SU-DHL-6 (cell line): ENCODE data around the gene MSH3.

Source experiments
- H2AFZ ChIP-seq: fragments of 200-600 bp; sonication (generic); 2 replicates; pipeline ENCODE4 v1.6.1; 2014; ENCODE audit warnings: low read depth, mild to moderate bottlenecking, moderate library complexity, mixed read lengths, antibody characterized with exemption, low read length; ENCODE audit not compliant: severe bottlenecking
- H3F3A ChIP-seq: fragments of 200-600 bp; shearing (Covaris generic); 2 replicates; pipeline ENCODE4 v1.6.0; 2016; ENCODE audit warnings: antibody characterized with exemption, mild to moderate bottlenecking; ENCODE audit not compliant: insufficient read depth
- H3K27ac ChIP-seq: fragments of 200-600 bp; sonication (generic); 2 replicates; pipeline ENCODE4 v1.5.1; 2016; ENCODE audit warnings: low read depth, mild to moderate bottlenecking, low read length, moderate library complexity, mixed read lengths
- H3K27me3 ChIP-seq: fragments of 200-600 bp; sonication (generic), shearing (Covaris generic); 2 replicates; pipeline ENCODE4 v1.6.0; 2014; ENCODE audit warnings: mild to moderate bottlenecking, low read length
- H3K36me3 ChIP-seq: fragments of 200-600 bp; sonication (generic); 2 replicates; pipeline ENCODE4 v1.6.1; 2014; ENCODE audit warnings: mild to moderate bottlenecking, low read length, mixed read lengths
- H3K4me2 ChIP-seq: fragments of 300-600, 200-600 bp; shearing (Covaris generic), sonication (generic); 2 replicates; pipeline ENCODE4 v1.6.0; 2014; ENCODE audit warnings: low read length, low read depth, mild to moderate bottlenecking; ENCODE audit not compliant: poor library complexity, severe bottlenecking
- H3K4me3 ChIP-seq: fragments of 200-600 bp; sonication (generic); 2 replicates; pipeline ENCODE4 v1.5.1; 2014; ENCODE audit warnings: antibody characterized with exemption, low read length, mild to moderate bottlenecking, mixed read lengths; ENCODE audit not compliant: insufficient read depth, poor library complexity, severe bottlenecking
- H3K79me2 ChIP-seq: fragments of 200-600 bp; sonication (generic); 2 replicates; pipeline ENCODE4 v1.6.1; 2014; ENCODE audit warnings: mild to moderate bottlenecking, low read length, moderate library complexity; ENCODE audit not compliant: insufficient read depth
- H3K9ac ChIP-seq: fragments of 200-600 bp; sonication (generic); 2 replicates; pipeline ENCODE4 v1.7.0; 2014; ENCODE audit warnings: mild to moderate bottlenecking, low read length
- H3K9me2 ChIP-seq: fragments of 200-600 bp; sonication (generic); replicated peaks from 2 replicates; pipeline ENCODE4 v1.6.1; 2014; ENCODE audit warnings: low read length; ENCODE audit not compliant: insufficient read depth
- H3K9me3 ChIP-seq: fragments of 200-600 bp; sonication (generic); 2 replicates; pipeline ENCODE4 v1.6.1; 2014; ENCODE audit warnings: low read length, mixed read lengths; ENCODE audit not compliant: insufficient read depth
- H4K20me1 ChIP-seq: fragments of 200-600 bp; sonication (generic); 2 replicates; pipeline ENCODE4 v1.6.1; 2014; ENCODE audit warnings: low read depth, mild to moderate bottlenecking, antibody characterized with exemption, low read length, moderate library complexity, mixed read lengths
- CTCF ChIP-seq: fragments of 200-600 bp; sonication (generic); IDR thresholded peaks from one replicate; pipeline ENCODE4 v1.5.1; 2017; ENCODE audit warnings: antibody characterized with exemption, mild to moderate bottlenecking, low read length, moderate library complexity; ENCODE audit not compliant: insufficient read depth, poor library complexity, severe bottlenecking
- EZH2phosphoT487 ChIP-seq: fragments of 200-600 bp; sonication (generic), shearing (Covaris generic); conservative IDR thresholded peaks from 2 replicates; pipeline ENCODE4 v1.6.1; 2018; ENCODE audit warnings: mild to moderate bottlenecking, antibody characterized with exemption, low read length, moderate library complexity, mixed read lengths

MSH3 gene

DNA sequence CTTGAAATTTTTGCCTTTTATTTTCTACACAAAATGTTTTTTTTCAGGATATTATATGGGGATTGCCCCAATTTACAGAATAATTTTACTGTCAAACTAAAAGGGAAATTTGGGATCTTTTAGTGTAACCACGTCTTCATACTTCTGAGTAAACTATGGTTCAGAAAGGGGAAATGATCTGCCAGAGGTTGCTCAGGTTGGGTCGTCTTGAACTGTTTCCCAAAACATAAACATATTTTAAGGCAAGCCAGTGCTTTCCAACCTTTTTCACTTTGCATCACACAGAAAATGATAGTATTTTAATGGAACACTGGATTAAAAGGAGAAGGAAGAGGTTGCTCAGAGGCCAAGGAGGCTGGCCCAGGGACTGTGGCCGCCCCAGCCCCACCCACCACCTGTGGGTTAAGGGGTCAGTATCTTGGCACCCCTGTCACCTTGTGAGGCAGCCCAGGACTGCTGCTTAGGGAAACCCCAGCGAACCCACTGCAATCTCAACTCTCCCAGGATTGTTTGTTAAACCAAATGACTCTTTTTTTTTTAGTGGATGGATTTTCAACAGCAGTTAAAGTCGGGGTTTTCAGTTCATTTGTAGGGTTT, 143.1 kb downstream of the MSH3 start:
- no peaks in the 10 kb centered on the region for H3K27me3 ChIP-seq
- no peak overlapping the region for H3K9ac ChIP-seq
- H3K4me2 ChIP-seq: no peak overlapping the region
- no peak overlapping the region for H2AFZ ChIP-seq
- H3K9me3 ChIP-seq: no peaks in the 10 kb centered on the region
- no peak overlapping the region for H3K27ac ChIP-seq
- no peak overlapping the region for H3K4me3 ChIP-seq
- H3F3A ChIP-seq: no peaks in the 10 kb centered on the region
- H4K20me1 ChIP-seq: no peaks in the 10 kb centered on the region
- 0 out of 2 replicates have a peak, but pooled peaks cover 6% of the 10 kb centered on the region for H3K36me3 ChIP-seq
- TF ChIP-seq CTCF (no peak), EZH2phosphoT487 (no peak)
- H3K79me2 ChIP-seq: no peaks in the 10 kb centered on the region
- no peaks in the 10 kb centered on the region for H3K9me2 ChIP-seq

- Histone ChIP-seq H3K36me3 (0 out of 2 replicates have a peak, but pooled peaks cover 4% of the 10 kb centered on the region), H3K4me3 (no peak overlapping the region), H3K4me2 (no peak overlapping the region), H4K20me1 (no peaks in the 10 kb centered on the region), H3K27me3 (no peaks in the 10 kb centered on the region), H3F3A (no peaks in the 10 kb centered on the region), H3K27ac (no peak overlapping the region), H3K9me3 (no peaks in the 10 kb centered on the region), H3K9ac (no peak overlapping the region), H3K9me2 (no peaks in the 10 kb centered on the region), H3K79me2 (no peaks in the 10 kb centered on the region), H2AFZ (no peak overlapping the region)
- TF ChIP-seq CTCF: no peak
- no peak for TF ChIP-seq EZH2phosphoT487
These were observed 143.7 kb downstream of the MSH3 start for GRCh38 chr5:80798166-80798565.

DNA sequence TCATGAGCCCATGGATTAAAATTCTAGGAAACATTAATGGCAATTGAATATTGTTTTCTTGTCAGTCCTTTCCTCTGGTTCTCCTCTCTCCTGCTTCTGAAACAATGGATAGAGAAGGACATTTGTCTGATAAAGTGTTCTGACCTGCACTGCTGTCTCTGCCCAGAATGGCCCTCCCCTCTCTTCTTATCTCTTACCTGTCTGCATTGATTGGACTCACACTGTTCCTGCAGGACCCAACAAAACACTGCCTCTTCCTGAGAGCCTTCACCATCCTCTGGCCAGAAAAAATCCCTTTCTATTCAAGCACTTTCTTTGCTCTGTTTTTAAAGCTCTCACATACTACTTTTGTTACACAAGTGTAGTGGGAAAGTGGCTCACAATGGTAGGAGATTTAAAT, 144.2 kb downstream of the MSH3 start:
- H3K9me2 ChIP-seq: no peaks in the 10 kb centered on the region
- no peak overlapping the region for H3K4me2 ChIP-seq
- no peak overlapping the region for H3K27ac ChIP-seq
- H3K9ac ChIP-seq: no peak overlapping the region
- no peak overlapping the region for H2AFZ ChIP-seq
- H3K27me3 ChIP-seq: no peaks in the 10 kb centered on the region
- TF ChIP-seq CTCF (no peak), EZH2phosphoT487 (no peak)
- no peaks in the 10 kb centered on the region for H3K9me3 ChIP-seq
- H4K20me1 ChIP-seq: no peaks in the 10 kb centered on the region
- H3K36me3 ChIP-seq: 0 out of 2 replicates have a peak, but pooled peaks cover 4% of the 10 kb centered on the region
- H3F3A ChIP-seq: no peaks in the 10 kb centered on the region
- H3K4me3 ChIP-seq: no peak overlapping the region
- no peaks in the 10 kb centered on the region for H3K79me2 ChIP-seq
